ENCODE measurements around the gene SIN3A. TPM values are rescaled to one million over a fixed set of nuclear protein-coding genes. Genes with fewer than 3 reads are reported as not detected.

SIN3A gene
- polyA plus RNA-seq, 1 experiment = 39.5 TPM

DNA sequence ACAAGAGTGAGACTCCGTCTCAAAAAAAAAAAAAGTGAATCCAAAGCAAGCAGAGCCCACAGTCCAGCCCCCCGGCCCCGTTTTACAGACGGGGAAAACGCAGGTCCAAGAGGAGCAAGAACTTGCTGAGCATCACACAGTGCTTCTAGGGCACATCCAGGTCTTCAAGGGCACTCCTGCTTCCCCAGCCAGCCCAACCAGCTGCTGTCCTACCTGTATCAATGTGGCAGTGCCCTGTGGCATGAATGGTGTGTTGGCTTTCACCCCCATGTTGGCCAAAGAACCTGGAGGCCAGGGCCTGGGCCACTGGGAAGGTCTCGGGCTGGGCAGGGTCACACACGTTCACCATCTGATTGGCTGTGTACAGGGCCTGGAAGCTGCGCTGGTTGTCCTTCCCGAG, 87.7 kb downstream of the SIN3A start:
- Histone ChIP-seq H3K4me3 (ENCODE audit: low read depth, low read length) (no peak overlapping the region), H3K36me3 (ENCODE audit: control insufficient read depth, insufficient read depth, low read length) (peaks cover 38% of the 10 kb centered on the region), H3K27me3 (ENCODE audit: control insufficient read depth, insufficient read depth, low read length) (no peaks in the 10 kb centered on the region)
- ChIA-PET CTCF (no interaction called here), POLR2A (interaction anchor here (0.5 kb wide), 1 partner anchor 12 kb away, joined by 5 read pairs; no protein-coding TSS in a partner anchor)
- TF ChIP-seq, protein P1, sequence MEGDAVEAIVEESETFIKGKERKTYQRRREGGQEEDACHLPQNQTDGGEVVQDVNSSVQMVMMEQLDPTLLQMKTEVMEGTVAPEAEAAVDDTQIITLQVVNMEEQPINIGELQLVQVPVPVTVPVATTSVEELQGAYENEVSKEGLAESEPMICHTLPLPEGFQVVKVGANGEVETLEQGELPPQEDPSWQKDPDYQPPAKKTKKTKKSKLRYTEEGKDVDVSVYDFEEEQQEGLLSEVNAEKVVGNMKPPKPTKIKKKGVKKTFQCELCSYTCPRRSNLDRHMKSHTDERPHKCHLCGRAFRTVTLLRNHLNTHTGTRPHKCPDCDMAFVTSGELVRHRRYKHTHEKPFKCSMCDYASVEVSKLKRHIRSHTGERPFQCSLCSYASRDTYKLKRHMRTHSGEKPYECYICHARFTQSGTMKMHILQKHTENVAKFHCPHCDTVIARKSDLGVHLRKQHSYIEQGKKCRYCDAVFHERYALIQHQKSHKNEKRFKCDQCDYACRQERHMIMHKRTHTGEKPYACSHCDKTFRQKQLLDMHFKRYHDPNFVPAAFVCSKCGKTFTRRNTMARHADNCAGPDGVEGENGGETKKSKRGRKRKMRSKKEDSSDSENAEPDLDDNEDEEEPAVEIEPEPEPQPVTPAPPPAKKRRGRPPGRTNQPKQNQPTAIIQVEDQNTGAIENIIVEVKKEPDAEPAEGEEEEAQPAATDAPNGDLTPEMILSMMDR (IDR thresholded peaks at IDR 0.05; ENCODE audit: insufficient read depth, low read depth, low read length) = no peak
- no peak for DNase-seq (ENCODE audit: low read depth)

GRCh38 chr15:75362642-75363249, 88.7 kb downstream of the SIN3A start:
- peaks cover 46% of the 10 kb centered on the region for H3K36me3 ChIP-seq (ENCODE audit: control insufficient read depth, insufficient read depth, low read length)
- H3K27me3 ChIP-seq (ENCODE audit: control insufficient read depth, insufficient read depth, low read length) = no peaks in the 10 kb centered on the region
- H3K4me3 ChIP-seq (ENCODE audit: low read depth, low read length) = no peak overlapping the region
- no peak for DNase-seq (ENCODE audit: low read depth)
- ChIA-PET POLR2A (no interaction called here), CTCF (no interaction called here)
- TF ChIP-seq, protein P1 (IDR thresholded peaks at IDR 0.05; ENCODE audit: insufficient read depth, low read depth, low read length) = no peak

GRCh38 chr15:75361989-75362641, 89.4 kb downstream of the SIN3A start:
- POLR2A ChIA-PET = interaction anchor here (0.6 kb wide), 1 partner anchor 14 kb away, joined by 3 read pairs; no protein-coding TSS in a partner anchor
- CTCF ChIA-PET = no interaction called here

GRCh38 chr15:75361361-75361988, 90.0 kb downstream of the SIN3A start:
- Histone ChIP-seq H3K27me3 (ENCODE audit: control insufficient read depth, insufficient read depth, low read length) (no peaks in the 10 kb centered on the region), H3K36me3 (ENCODE audit: control insufficient read depth, insufficient read depth, low read length) (peaks cover 45% of the 10 kb centered on the region), H3K4me3 (ENCODE audit: low read depth, low read length) (no peak overlapping the region)
- TF ChIP-seq, protein P1 (IDR thresholded peaks at IDR 0.05; ENCODE audit: insufficient read depth, low read depth, low read length) = no peak
- DNase-seq (ENCODE audit: low read depth) = no peak
- ChIA-PET CTCF (no interaction called here), POLR2A (interaction anchor here (0.6 kb wide), 1 partner anchor 13 kb away, joined by 3 read pairs; no protein-coding TSS in a partner anchor)

More at GRCh38 chr15:75361989-75362641, 89.4 kb downstream of the SIN3A start:
- DNase-seq (ENCODE audit: low read depth) = no peak
- TF ChIP-seq, protein P1 (IDR thresholded peaks at IDR 0.05; ENCODE audit: insufficient read depth, low read depth, low read length) = no peak
- Histone ChIP-seq H3K27me3 (ENCODE audit: control insufficient read depth, insufficient read depth, low read length) (no peaks in the 10 kb centered on the region), H3K4me3 (ENCODE audit: low read depth, low read length) (no peak overlapping the region), H3K36me3 (ENCODE audit: control insufficient read depth, insufficient read depth, low read length) (peaks cover 46% of the 10 kb centered on the region)

- H3K27me3 ChIP-seq (ENCODE audit: control insufficient read depth, insufficient read depth, low read length) = no peaks in the 10 kb centered on the region
- ChIA-PET POLR2A (no interaction called here), CTCF (no interaction called here)
- TF ChIP-seq, protein P1 (IDR thresholded peaks at IDR 0.05; ENCODE audit: insufficient read depth, low read depth, low read length) = no peak
- H3K36me3 ChIP-seq (ENCODE audit: control insufficient read depth, insufficient read depth, low read length) = peaks cover 46% of the 10 kb centered on the region
- no peak overlapping the region for H3K4me3 ChIP-seq (ENCODE audit: low read depth, low read length)
- DNase-seq (ENCODE audit: low read depth) = no peak
Observed at GRCh38 chr15:75360856-75361255, 90.6 kb downstream of the SIN3A start.
